GM21619 (cell line): ENCODE results near the gene TEKT2.
A peak's percentile ranks its signal among the peaks of the same experiment; 100 is the strongest.

Experiments
- ATAC-seq: cut with Tn5 transposase; IDR thresholded peaks from one replicate; pipeline ENCODE4 v1.9.1; 2021; ENCODE audit not compliant: unreplicated experiment

TEKT2 gene

GRCh38 chr1:36087233-36088123 lies 3.6 kb downstream of the TEKT2 start:
- no peak for ATAC-seq

- ATAC-seq = no peak
Measured at GRCh38 chr1:36088265-36088576, 4.3 kb downstream of the TEKT2 start.

- ATAC-seq = peak; percentile 65
Measured at GRCh38 chr1:36088577-36089392, 4.9 kb downstream of the TEKT2 start, which contains the start of gene ADPRS. Gene ADPRS, plus strand, starts transcription at chr1:36088892. Its CDS starts 13 bp downstream, at chr1:36088905.

- ATAC-seq = no peak
Measured at GRCh38 chr1:36089393-36090121, 5.7 kb downstream of the TEKT2 start.

- ATAC-seq = no peak
Measured at GRCh38 chr1:36091141-36091540, 7.2 kb downstream of the TEKT2 start.

- no peak for ATAC-seq
Measured at GRCh38 chr1:36091698-36092097, 7.8 kb downstream of the TEKT2 start.

- ATAC-seq = no peak
Measured at GRCh38 chr1:36092166-36092797, 8.4 kb downstream of the TEKT2 start.

GRCh38 chr1:36092798-36093185 lies 8.9 kb downstream of the TEKT2 start:
- ATAC-seq = no peak

GRCh38 chr1:36093226-36093625 lies 9.3 kb downstream of the TEKT2 start:
- ATAC-seq = no peak

- ATAC-seq = no peak
Measured at GRCh38 chr1:36093929-36094328, 10.0 kb downstream of the TEKT2 start.

- ATAC-seq = no peak
Measured at GRCh38 chr1:36094621-36095061, 10.7 kb downstream of the TEKT2 start.

GRCh38 chr1:36095760-36096405 lies 12.0 kb downstream of the TEKT2 start:
- ATAC-seq = no peak

- ATAC-seq = no peak
Measured at GRCh38 chr1:36096500-36097432, 12.9 kb downstream of the TEKT2 start.

GRCh38 chr1:36097693-36098585 lies 14.0 kb downstream of the TEKT2 start:
- ATAC-seq = no peak

GRCh38 chr1:36098650-36099365 lies 14.9 kb downstream of the TEKT2 start:
- no peak for ATAC-seq

- no peak for ATAC-seq
Measured at GRCh38 chr1:36099681-36100341, 15.9 kb downstream of the TEKT2 start.

- ATAC-seq = no peak
Measured at GRCh38 chr1:36100376-36100775, 16.5 kb downstream of the TEKT2 start.
